Eye (tissue), 1 donor: Measurements from ENCODE around the gene DNASE1.
"Not testable (repeated sequence)": the region's sequence is repeated elsewhere in the genome, so short reads cannot be mapped to it uniquely, and the experiment has no call there.

ENCODE experiments used
- DNase-seq: peaks from one replicate; pipeline ENCODE4 v3.0.0-alpha.2; 2015

The DNASE1 gene, protein sequence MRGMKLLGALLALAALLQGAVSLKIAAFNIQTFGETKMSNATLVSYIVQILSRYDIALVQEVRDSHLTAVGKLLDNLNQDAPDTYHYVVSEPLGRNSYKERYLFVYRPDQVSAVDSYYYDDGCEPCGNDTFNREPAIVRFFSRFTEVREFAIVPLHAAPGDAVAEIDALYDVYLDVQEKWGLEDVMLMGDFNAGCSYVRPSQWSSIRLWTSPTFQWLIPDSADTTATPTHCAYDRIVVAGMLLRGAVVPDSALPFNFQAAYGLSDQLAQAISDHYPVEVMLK

GRCh38 chr16:3654249-3654991, at the start of gene DNASE1:
Gene DNASE1, plus strand, starts transcription at chr16:3654691. Its CDS starts 683 bp downstream, at chr16:3655374.
- DNase-seq: peak; percentile 75

DNA sequence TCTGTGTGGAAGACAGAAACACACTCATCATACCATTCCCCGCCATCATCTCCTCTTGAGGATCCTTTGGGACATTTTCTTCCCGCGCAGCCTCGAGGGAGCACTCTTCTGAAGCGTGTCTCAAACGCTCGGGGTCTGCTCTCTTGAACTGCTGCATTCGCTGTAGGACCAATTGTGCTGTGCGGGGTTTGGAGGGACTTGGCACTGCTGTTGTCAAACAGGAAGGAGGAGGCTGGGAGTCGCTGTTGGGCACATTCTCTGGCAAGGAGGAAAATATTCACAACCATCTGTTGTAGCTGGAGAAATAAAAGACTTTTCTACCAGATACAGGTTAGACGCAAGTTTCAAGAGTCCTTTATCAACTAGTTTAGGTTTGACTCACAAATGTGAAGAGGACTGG, 48.0 kb upstream of the DNASE1 start:
- no peak for DNase-seq

DNA sequence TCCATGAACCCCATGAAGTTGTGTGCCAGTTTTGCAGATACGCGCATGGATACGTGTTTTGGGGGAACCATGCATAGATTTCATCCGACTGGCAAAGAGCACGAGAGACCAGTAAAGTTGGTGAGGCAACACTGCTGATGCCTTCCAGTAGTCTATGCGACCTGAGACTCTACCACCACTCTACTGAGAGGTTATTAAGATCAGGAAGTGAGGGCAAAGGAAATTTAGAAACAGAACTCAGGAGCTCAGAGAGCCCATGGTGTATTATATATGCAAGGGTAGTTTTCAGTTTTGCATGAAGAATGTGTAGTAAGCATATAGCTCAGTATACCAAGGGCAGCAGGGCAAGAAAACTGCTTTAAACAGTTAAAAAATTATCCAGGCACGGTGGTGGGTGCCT, 47.3 kb upstream of the DNASE1 start:
- no peak for DNase-seq

GRCh38 chr16:3607634-3608033, 46.9 kb upstream of the DNASE1 start:
- DNase-seq: no peak

GRCh38 chr16:3608069-3608468, 46.4 kb upstream of the DNASE1 start:
- no peak for DNase-seq

DNA sequence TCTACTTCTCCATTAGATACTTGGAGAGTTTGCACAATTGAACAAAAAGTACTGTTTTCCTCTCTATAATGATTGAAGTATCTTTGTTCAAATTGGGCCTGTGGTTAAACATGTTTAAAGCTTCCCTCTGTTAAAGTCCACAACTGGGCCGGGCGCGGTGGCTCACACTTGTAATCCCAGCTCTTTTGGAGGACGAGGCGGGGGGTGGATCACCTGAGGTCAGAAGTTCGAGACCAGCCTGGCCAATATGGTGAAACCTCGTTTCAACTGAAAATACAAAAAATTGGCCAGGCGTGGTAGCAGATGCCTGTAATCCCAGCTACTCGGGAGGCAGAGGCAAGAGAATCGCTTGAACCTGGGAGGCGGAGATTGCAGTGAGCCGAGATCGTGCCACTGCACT, 45.5 kb upstream of the DNASE1 start:
- DNase-seq: not testable (repeated sequence)

- DNase-seq: no peak
Observed at GRCh38 chr16:3609895-3610697, 44.4 kb upstream of the DNASE1 start.

- no peak for DNase-seq
Observed at GRCh38 chr16:3610698-3611145, 43.8 kb upstream of the DNASE1 start.

GRCh38 chr16:3611146-3611975, 43.1 kb upstream of the DNASE1 start, which contains the start of gene SLX4:
Gene SLX4, minus strand, starts transcription at chr16:3611606. Its CDS starts 2,642 bp downstream, at chr16:3608964.
- peak; percentile 97 for DNase-seq

GRCh38 chr16:3612510-3613466, 41.7 kb upstream of the DNASE1 start:
- no peak for DNase-seq

GRCh38 chr16:3618769-3619141, 35.7 kb upstream of the DNASE1 start:
- no peak for DNase-seq

DNA sequence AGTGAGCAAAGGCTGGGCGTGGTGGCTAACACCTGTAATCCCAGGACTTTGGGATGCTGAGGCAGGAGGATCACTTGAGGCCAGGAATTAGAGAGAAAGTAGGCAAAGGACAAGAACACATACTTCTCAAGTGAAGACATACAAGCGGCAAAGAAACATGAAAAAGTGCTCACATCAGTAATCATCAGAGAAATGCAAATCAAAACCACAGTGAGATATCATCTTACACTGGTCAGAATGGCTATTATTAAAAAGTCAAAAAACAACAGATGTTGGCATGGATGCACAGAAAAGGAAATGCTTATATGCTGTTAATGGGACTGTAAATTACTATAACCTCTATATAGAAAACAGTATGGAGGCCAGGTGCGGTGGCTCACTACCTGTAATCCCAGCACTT, 30.8 kb upstream of the DNASE1 start:
- no peak for DNase-seq

DNA sequence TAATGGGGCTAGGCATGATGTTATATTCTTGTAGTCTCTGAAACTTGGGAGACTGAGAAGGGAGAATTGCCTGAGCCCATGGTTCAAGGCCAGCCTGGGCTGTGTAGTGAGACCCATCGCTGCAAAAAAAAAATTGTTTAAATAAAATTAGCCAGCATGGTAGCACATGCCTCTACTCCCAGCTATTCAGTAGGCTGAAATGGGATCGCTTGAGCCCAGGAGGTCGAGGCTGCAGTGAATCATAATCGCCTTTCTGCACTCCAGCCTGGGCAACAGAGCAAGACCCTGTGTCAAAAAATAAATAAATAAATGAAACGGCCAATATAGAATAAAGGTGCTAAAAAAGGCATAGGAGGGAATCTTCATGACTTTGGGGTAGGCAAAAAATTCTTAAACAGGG, 29.2 kb upstream of the DNASE1 start:
- DNase-seq: no peak

- DNase-seq: no peak
Observed at GRCh38 chr16:3625911-3626732, 28.4 kb upstream of the DNASE1 start.

DNA sequence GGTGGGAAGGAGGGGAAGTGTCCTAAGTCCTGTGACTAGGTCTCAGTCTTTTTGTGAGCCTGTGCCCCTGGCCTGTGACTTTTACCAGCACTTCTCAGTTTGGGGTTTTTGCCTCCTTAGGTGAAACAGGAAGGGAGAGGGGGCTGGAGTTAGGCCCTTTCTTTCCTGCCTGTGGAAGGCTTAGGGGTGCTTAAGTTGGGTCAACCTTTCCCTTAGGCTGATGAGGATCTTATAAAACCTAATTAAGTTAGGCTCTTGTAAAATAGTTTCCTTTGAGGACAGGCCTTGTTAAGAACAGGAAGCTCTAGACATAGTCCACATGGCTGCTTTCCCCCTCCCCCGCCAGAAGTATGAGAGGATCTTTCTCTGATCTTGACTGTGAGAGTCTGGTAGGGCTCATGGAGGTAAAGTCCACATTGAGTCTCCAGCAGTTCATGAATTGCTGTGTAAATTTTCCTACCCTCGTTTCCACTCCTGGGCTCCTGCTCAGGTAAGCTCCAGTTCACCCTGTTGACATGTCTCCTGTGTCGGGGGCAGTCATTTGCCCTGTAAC, 17.0 kb upstream of the DNASE1 start:
- no peak for DNase-seq

GRCh38 chr16:3638916-3639644, 15.4 kb upstream of the DNASE1 start:
- DNase-seq: no peak

DNA sequence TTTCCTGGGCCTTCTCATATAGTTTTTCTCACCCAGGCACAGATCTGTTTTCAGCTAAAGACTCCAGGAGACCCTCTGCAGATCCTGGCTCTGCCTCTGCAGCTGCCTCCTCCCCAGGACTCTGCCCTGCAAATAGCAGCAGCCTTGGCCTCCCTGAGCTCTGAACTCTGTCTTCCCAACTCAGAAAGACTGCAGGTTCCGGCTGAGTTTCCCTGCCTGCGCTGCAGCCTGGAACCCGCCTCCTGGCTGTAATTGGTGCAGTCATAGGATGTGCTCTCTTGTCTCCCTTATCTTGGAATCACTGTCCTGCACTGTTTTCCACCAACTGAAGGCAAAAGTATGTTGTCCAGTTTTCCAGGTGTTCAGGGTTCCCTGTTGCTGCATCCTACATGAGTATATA, 14.3 kb upstream of the DNASE1 start:
- no peak for DNase-seq

DNA sequence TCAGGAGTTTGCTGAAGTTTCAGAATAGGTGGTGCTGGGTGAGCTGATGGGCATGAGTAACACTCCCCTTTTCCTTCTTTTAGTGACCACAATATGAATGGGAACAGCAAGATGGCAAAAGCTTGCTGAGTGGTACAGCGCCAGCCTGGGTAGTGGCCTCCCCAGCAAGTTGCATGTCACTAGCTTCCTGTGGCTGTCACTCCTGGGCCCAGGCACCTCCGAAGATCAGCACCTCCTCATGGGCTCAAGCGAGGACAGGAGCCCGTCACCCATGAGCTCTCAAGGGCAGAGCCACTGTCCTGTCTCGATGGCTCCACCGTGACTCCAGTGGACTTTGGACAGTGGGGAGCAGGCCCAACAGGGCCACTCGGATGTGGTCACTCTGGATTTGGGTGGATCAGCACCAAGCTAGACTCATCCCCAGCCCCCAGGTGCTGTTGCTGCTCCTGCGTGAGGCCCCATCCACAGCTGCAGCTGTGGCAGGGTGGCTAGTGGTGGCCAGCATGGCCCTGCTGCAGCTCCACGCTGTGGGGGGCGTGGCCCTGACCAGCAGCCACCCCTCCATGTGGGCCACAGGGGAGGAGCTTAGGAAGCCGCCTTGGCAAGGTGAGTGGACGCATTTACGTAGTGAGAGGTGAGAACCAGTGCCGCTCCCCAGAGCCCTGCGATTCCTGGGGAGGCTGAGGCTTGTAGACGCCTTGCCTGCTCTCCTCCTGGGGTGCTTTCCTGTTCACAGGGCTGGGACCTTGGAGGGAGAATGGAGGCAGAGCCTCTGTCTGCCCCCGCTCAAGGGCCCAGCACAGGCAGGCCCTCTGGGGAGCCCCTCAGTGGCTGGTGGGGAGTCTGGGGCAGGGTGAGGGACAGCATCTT, 13.6 kb upstream of the DNASE1 start:
- no peak for DNase-seq
